Mesenchymal stem cell (in vitro differentiated cells and primary cell): ENCODE results near the gene NOL4L.

Source experiments
- DNase-seq: peaks from one replicate; pipeline ENCODE4 v3.0.0-alpha.2; 2013
- H2AFZ ChIP-seq: one replicate; pipeline ENCODE4 v1.6.1; 2013; ENCODE audit warnings: low read depth, mild to moderate bottlenecking, control low read depth, inconsistent platforms, low read length, moderate library complexity
- H2AK5ac ChIP-seq: 2 replicates; pipeline ENCODE4 v1.6.1; 2013; ENCODE audit warnings: low read length, moderate library complexity, mild to moderate bottlenecking, inconsistent platforms; ENCODE audit not compliant: severe bottlenecking
- H2BK120ac ChIP-seq: one replicate; pipeline ENCODE4 v1.6.1; 2013; ENCODE audit warnings: low read depth, mild to moderate bottlenecking, inconsistent platforms, low read length, moderate library complexity
- H2BK12ac ChIP-seq, 2 experiments: one replicate each; pipeline ENCODE4 v1.6.1; 2013; ENCODE audit warnings: inconsistent platforms in 2 of 2, low read length in 2 of 2, mild to moderate bottlenecking in 2 of 2, moderate library complexity in 2 of 2, control low read depth in 1 of 2
- H2BK15ac ChIP-seq: one replicate; pipeline ENCODE4 v1.6.1; 2013; ENCODE audit warnings: mild to moderate bottlenecking, low read depth, inconsistent platforms; ENCODE audit not compliant: poor library complexity, severe bottlenecking
- H2BK5ac ChIP-seq: 2 replicates; pipeline ENCODE4 v1.6.1; 2013; ENCODE audit warnings: low read depth, mild to moderate bottlenecking, low read length, control low read depth, inconsistent platforms; ENCODE audit not compliant: poor library complexity, severe bottlenecking
- H3K14ac ChIP-seq, 2 experiments: one replicate each; pipeline ENCODE4 v1.6.1; 2013; ENCODE audit warnings: inconsistent platforms in 2 of 2, low read length in 2 of 2, control low read depth in 1 of 2, mild to moderate bottlenecking in 1 of 2, moderate library complexity in 1 of 2
- H3K18ac ChIP-seq, 2 experiments: one replicate each; pipeline ENCODE4 v1.6.1; 2013; ENCODE audit warnings: inconsistent platforms in 2 of 2, low read length in 2 of 2, control low read depth in 1 of 2, low read depth in 1 of 2, mild to moderate bottlenecking in 1 of 2
- H3K23ac ChIP-seq, 2 experiments: one replicate each; pipeline ENCODE4 v1.6.1; 2013; ENCODE audit warnings: inconsistent platforms in 2 of 2, low read length in 2 of 2, mild to moderate bottlenecking in 2 of 2, moderate library complexity in 2 of 2, control low read depth in 1 of 2
- H3K27ac ChIP-seq: 2 replicates; pipeline ENCODE4 v1.5.1; 2013; ENCODE audit warnings: mild to moderate bottlenecking, moderate library complexity, low read length, control low read depth, inconsistent platforms; ENCODE audit not compliant: poor library complexity, severe bottlenecking
- H3K27me3 ChIP-seq, 2 experiments: 2 replicates each; pipeline versions ENCODE4 v1.6.1 to v1.7.0; 2013; ENCODE audit warnings: low read length in 2 of 2, mild to moderate bottlenecking in 2 of 2, moderate library complexity in 2 of 2, control low read depth in 1 of 2, inconsistent platforms in 1 of 2; ENCODE audit not compliant: control insufficient read depth in 1 of 2, insufficient read depth in 1 of 2
- H3K36me3 ChIP-seq, 2 experiments: 2 replicates each; pipeline versions ENCODE4 v1.6.1 to v1.7.0; 2013; ENCODE audit warnings: low read length in 2 of 2, control low read depth in 1 of 2, inconsistent platforms in 1 of 2, low read depth in 1 of 2, mild to moderate bottlenecking in 1 of 2; ENCODE audit not compliant: insufficient read depth in 2 of 2, control insufficient read depth in 1 of 2
- H3K4ac ChIP-seq, 2 experiments: one replicate each; pipeline ENCODE4 v1.6.1; 2013; ENCODE audit warnings: inconsistent platforms in 2 of 2, low read length in 2 of 2, mild to moderate bottlenecking in 2 of 2, moderate library complexity in 2 of 2, control low read depth in 1 of 2, low read depth in 1 of 2
- H3K4me1 ChIP-seq: 2 replicates; pipeline ENCODE4 v1.6.1; 2013; ENCODE audit warnings: low read depth, low read length, control low read depth; ENCODE audit not compliant: control insufficient read depth, insufficient read depth
- H3K4me2 ChIP-seq: 2 replicates; pipeline ENCODE4 v1.6.1; 2013; ENCODE audit warnings: low read length, mild to moderate bottlenecking, inconsistent platforms; ENCODE audit not compliant: poor library complexity, severe bottlenecking
- H3K4me3 ChIP-seq, 2 experiments: 2 replicates each; pipeline versions ENCODE4 v1.5.1 to v1.7.0; 2013; ENCODE audit warnings: low read length in 2 of 2, mild to moderate bottlenecking in 2 of 2, control low read depth in 1 of 2, low read depth in 1 of 2; ENCODE audit not compliant: insufficient read depth in 1 of 2
- H3K79me1 ChIP-seq: replicated peaks from 2 replicates; pipeline ENCODE4 v1.6.1; 2013; ENCODE audit warnings: mild to moderate bottlenecking, control low read depth, low read length, inconsistent platforms; ENCODE audit not compliant: poor library complexity, severe bottlenecking
- H3K9ac ChIP-seq: 2 replicates; pipeline ENCODE4 v1.7.0; 2013; ENCODE audit warnings: mild to moderate bottlenecking, low read length, moderate library complexity
- H3K9me3 ChIP-seq: 2 replicates; pipeline ENCODE4 v1.7.0; 2013; ENCODE audit warnings: mild to moderate bottlenecking, low read length; ENCODE audit not compliant: control insufficient read depth
- H4K8ac ChIP-seq: one replicate; pipeline ENCODE4 v1.6.1; 2013; ENCODE audit warnings: inconsistent platforms, mild to moderate bottlenecking, low read length, moderate library complexity
- H4K91ac ChIP-seq: one replicate; pipeline ENCODE4 v1.6.1; 2013; ENCODE audit warnings: mild to moderate bottlenecking, low read length, inconsistent platforms
- WGBS: methylation state at CpG from one replicate; pipeline ENCODE4 v1.1.7; 2013; ENCODE audit warnings: mixed read lengths; 5-methylcytosine and 5-hydroxymethylcytosine counted together

NOL4L gene

GRCh38 chr20:32537657-32538525 is 47.2 kb downstream of the NOL4L start:
- no peaks in the 10 kb centered on the region for H3K79me1 ChIP-seq
- no peaks in the 10 kb centered on the region for H3K9me3 ChIP-seq
- no peak overlapping the region for H2BK12ac ChIP-seq
- no peaks in the 10 kb centered on the region for H3K36me3 ChIP-seq
- H3K27ac ChIP-seq, result no peak overlapping the region
- H3K4me3 ChIP-seq, result no peak overlapping the region
- H2BK120ac ChIP-seq, result no peak overlapping the region
- H3K18ac ChIP-seq, result no peak overlapping the region
- no peak overlapping the region for H2BK15ac ChIP-seq
- 73% methylated on average over 12 of the region's 18 CpGs for WGBS
- no peak overlapping the region for H2AK5ac ChIP-seq
- H2AFZ ChIP-seq, result no peak overlapping the region
- no peak overlapping the region for H4K8ac ChIP-seq
- H3K23ac ChIP-seq, result no peak overlapping the region
- H3K4me1 ChIP-seq, result peaks cover 20% of the 10 kb centered on the region
- H3K14ac ChIP-seq, result no peak overlapping the region
- H3K4ac ChIP-seq, result no peak overlapping the region
- no peak overlapping the region for H4K91ac ChIP-seq
- H3K9ac ChIP-seq, result no peak overlapping the region
- H3K4me2 ChIP-seq, result no peak overlapping the region
- no peak overlapping the region for H2BK5ac ChIP-seq
- DNase-seq, result no peak
- H3K27me3 ChIP-seq, result peaks cover 28 to 49% of the 10 kb centered on the region in 2 experiments

- 9% methylated on average over 56 of the region's 62 CpGs for WGBS
- H2BK15ac ChIP-seq, result no peak overlapping the region
- no peak overlapping the region for H4K91ac ChIP-seq
- H3K4me2 ChIP-seq, result peak overlapping the region; percentile 46
- no peak overlapping the region for H2BK12ac ChIP-seq
- DNase-seq, result no peak
- no peak overlapping the region for H3K18ac ChIP-seq
- no peaks in the 10 kb centered on the region for H3K79me1 ChIP-seq
- no peaks in the 10 kb centered on the region for H3K9me3 ChIP-seq
- no peak overlapping the region for H4K8ac ChIP-seq
- H3K27ac ChIP-seq, result no peak overlapping the region
- no peak overlapping the region for H3K4ac ChIP-seq
- H2BK120ac ChIP-seq, result no peak overlapping the region
- no peak overlapping the region for H3K9ac ChIP-seq
- H2AFZ ChIP-seq, result no peak overlapping the region
- peaks cover 25 to 47% of the 10 kb centered on the region in 2 experiments for H3K27me3 ChIP-seq
- H3K36me3 ChIP-seq, result no peaks in the 10 kb centered on the region
- H2AK5ac ChIP-seq, result no peak overlapping the region
- no peak overlapping the region for H2BK5ac ChIP-seq
- H3K4me3 ChIP-seq, result peak overlapping the region in 1 of 2 experiments; percentile 70
- no peak overlapping the region for H3K14ac ChIP-seq
- H3K23ac ChIP-seq, result no peak overlapping the region
- H3K4me1 ChIP-seq, result peaks cover 20% of the 10 kb centered on the region
Observed at GRCh38 chr20:32536851-32537656, 48.1 kb downstream of the NOL4L start.

- Histone ChIP-seq H2BK120ac (no peak overlapping the region), H3K27me3 (peaks cover 25 to 47% of the 10 kb centered on the region in 2 experiments), H3K4me1 (peaks cover 20% of the 10 kb centered on the region), H3K36me3 (no peaks in the 10 kb centered on the region), H3K23ac (peak overlapping the region in 1 of 2 experiments; percentile 84), H2AK5ac (no peak overlapping the region), H3K27ac (no peak overlapping the region), H3K4me2 (peak overlapping the region; percentile 89), H2BK5ac (no peak overlapping the region), H3K9me3 (no peaks in the 10 kb centered on the region), H3K18ac (no peak overlapping the region), H2BK15ac (no peak overlapping the region), H3K14ac (no peak overlapping the region), H4K91ac (no peak overlapping the region), H3K79me1 (no peaks in the 10 kb centered on the region), H2AFZ (no peak overlapping the region), H2BK12ac (no peak overlapping the region), H3K9ac (no peak overlapping the region), H3K4ac (no peak overlapping the region), H3K4me3 (peak overlapping the region; percentile 43 to 70), H4K8ac (no peak overlapping the region)
- DNase-seq, result no peak
- 6% methylated on average over 31 of the region's 68 CpGs for WGBS
Observed at GRCh38 chr20:32535953-32536823, 48.9 kb downstream of the NOL4L start.
